A549 (cell line): ENCODE data around the gene SPATA9.
A peak's percentile ranks its signal among the peaks of the same experiment; 100 is the strongest.

Source experiments
- CEBPB ChIP-seq, 2 experiments: fragments of >200 bp in 1 of 2; sonication (Bioruptor Twin) in 1 of 2; formaldehyde crosslinking in 1 of 2; IDR thresholded peaks; 2 replicates each; pipeline ENCODE4 v1.6.1; 2012 to 2016
- CTCF ChIP-seq: fragments of >200 bp; sonication (Bioruptor Twin); formaldehyde crosslinking; IDR thresholded peaks from 3 replicates; pipeline ENCODE4 v1.5.1; 2016
- EP300 ChIP-seq, 2 experiments: fragments of >200 bp; sonication (Bioruptor Twin); formaldehyde crosslinking; IDR thresholded peaks; 2 replicates in 1 of 2; 3 replicates in 1 of 2; pipeline ENCODE4 v1.6.1; 2016 to 2017
- JUNB ChIP-seq: fragments of >200 bp; sonication (Bioruptor Twin); formaldehyde crosslinking; IDR thresholded peaks from 2 replicates; pipeline ENCODE4 v1.6.1; 2016
- KDM1A ChIP-seq: fragments of 200-600 bp; sonication (generic); IDR thresholded peaks from 2 replicates; pipeline ENCODE4 v1.6.1; 2016; ENCODE audit warnings: low read depth, mild to moderate bottlenecking
- POLR2A ChIP-seq: IDR thresholded peaks from 2 replicates; pipeline ENCODE4 v1.6.1; 2012; ENCODE audit warnings: mild to moderate bottlenecking, low read length
- REST ChIP-seq: fragments of 200-600 bp; sonication (generic); IDR thresholded peaks from 2 replicates; pipeline ENCODE4 v1.6.1; 2016; ENCODE audit warnings: antibody characterized with exemption, mild to moderate bottlenecking, moderate library complexity
- TF ChIP-seq, protein P1 (sequence below): fragments of 150-350 bp; IDR thresholded peaks from 2 replicates; pipeline ENCODE4 v1.6.1; 2014; ENCODE audit warnings: low read depth, mild to moderate bottlenecking, low read length

- TF ChIP-seq CTCF (no peak), CEBPB (IDR thresholded peaks at IDR 0.05) (peak; percentile 8 to 55; a peak in 2 of 4 replicates), POLR2A (no peak), REST (no peak), KDM1A (no peak), JUNB (peak; percentile 78), EP300 (IDR thresholded peaks at IDR 0.05) (no peak)
- TF ChIP-seq, protein P1, sequence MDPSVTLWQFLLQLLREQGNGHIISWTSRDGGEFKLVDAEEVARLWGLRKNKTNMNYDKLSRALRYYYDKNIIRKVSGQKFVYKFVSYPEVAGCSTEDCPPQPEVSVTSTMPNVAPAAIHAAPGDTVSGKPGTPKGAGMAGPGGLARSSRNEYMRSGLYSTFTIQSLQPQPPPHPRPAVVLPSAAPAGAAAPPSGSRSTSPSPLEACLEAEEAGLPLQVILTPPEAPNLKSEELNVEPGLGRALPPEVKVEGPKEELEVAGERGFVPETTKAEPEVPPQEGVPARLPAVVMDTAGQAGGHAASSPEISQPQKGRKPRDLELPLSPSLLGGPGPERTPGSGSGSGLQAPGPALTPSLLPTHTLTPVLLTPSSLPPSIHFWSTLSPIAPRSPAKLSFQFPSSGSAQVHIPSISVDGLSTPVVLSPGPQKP, result no peak
These were observed 29.7 kb upstream of the SPATA9 start for GRCh38 chr5:95712347-95712958.
